Stimulated activated naive CD8-positive, alpha-beta T cell treated with anti-CD3 and anti-CD28 coated beads, Interleukin-15, Interleukin-2, amounts not matched to agents 100 U/mL and 50 U/mL, for 24 hours (primary cell): ENCODE measurements around the gene LEPR.
A peak's percentile ranks its signal among the peaks of the same experiment; 100 is the strongest.
"Not testable (repeated sequence)": the region's sequence is repeated elsewhere in the genome, so short reads cannot be mapped to it uniquely, and the experiment has no call there.

ENCODE experiments used
- ATAC-seq: fragments of 150-1000 bp; cut with Tn5 transposase; one replicate; pipeline ENCODE4 v1.10.0; 2021
- DNase-seq: peaks from one replicate; pipeline ENCODE4 v3.0.0; 2021

LEPR gene, protein sequence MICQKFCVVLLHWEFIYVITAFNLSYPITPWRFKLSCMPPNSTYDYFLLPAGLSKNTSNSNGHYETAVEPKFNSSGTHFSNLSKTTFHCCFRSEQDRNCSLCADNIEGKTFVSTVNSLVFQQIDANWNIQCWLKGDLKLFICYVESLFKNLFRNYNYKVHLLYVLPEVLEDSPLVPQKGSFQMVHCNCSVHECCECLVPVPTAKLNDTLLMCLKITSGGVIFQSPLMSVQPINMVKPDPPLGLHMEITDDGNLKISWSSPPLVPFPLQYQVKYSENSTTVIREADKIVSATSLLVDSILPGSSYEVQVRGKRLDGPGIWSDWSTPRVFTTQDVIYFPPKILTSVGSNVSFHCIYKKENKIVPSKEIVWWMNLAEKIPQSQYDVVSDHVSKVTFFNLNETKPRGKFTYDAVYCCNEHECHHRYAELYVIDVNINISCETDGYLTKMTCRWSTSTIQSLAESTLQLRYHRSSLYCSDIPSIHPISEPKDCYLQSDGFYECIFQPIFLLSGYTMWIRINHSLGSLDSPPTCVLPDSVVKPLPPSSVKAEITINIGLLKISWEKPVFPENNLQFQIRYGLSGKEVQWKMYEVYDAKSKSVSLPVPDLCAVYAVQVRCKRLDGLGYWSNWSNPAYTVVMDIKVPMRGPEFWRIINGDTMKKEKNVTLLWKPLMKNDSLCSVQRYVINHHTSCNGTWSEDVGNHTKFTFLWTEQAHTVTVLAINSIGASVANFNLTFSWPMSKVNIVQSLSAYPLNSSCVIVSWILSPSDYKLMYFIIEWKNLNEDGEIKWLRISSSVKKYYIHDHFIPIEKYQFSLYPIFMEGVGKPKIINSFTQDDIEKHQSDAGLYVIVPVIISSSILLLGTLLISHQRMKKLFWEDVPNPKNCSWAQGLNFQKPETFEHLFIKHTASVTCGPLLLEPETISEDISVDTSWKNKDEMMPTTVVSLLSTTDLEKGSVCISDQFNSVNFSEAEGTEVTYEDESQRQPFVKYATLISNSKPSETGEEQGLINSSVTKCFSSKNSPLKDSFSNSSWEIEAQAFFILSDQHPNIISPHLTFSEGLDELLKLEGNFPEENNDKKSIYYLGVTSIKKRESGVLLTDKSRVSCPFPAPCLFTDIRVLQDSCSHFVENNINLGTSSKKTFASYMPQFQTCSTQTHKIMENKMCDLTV

DNA sequence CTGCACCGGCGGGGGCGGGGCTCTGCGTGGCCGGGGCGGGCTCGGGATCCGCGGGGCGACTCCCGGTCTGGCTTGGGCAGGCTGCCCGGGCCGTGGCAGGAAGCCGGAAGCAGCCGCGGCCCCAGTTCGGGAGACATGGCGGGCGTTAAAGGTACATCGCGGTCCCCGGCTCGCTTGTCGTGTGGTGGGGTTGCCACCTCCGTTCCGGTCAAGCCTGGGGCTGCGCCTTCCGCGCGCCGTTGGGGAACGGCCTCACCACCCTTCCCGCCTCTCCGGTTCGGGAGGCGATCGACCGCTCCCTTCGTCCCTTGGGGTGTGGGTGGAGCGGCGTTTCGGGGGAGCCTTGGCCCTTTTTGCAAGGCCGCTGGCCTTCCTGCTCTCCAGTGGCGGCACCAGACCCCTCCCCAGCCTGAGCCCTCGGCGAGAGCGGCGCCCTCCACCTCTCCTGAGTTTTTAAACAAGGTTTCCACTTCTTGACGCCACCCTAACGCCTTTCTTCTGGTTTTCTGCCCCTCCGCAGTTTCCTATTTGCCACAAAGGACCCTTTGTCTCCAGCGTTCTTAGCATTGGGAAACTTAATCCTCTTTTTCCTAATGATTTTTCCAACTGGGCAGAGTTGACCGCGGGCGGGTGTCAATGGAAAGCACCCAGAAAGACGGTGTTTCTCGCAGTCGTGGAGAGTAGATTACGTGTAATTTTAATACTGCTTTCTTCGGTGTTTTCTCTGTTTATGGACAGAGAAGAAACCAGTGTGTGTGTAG is at the start of gene LEPR, which contains the start of gene LEPROT:
Gene LEPR, plus strand, starts transcription at position 79 of the 761 bp plus-strand sequence. CDS start 144,898 bp downstream, outside the sequence.
Gene LEPROT, plus strand, starts transcription at position 79 of the 761 bp plus-strand sequence. Its CDS starts 57 bp downstream, at position 136.
- ATAC-seq (no peak), DNase-seq (no peak)

DNA sequence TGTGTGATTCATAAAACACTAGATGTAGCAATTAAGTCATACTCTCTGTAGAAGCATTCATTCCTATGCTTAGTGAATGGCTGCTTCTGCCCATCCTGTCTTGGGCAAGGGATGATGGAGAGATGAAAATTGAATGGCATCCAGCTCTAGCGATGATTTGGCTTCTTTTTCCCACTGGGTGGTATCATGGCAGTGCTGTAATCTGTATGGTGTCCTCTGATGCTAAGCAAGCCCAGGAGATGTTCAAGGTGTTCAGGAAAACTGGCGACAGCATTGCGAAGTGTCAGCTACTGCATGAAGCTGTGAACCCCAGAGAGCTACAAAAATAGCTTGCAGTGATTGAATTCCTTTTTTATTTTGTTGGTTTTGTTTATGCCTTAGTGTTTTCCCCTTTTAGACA is 48.9 kb upstream of the LEPR start:
- ATAC-seq = no peak
- no peak for DNase-seq

DNA sequence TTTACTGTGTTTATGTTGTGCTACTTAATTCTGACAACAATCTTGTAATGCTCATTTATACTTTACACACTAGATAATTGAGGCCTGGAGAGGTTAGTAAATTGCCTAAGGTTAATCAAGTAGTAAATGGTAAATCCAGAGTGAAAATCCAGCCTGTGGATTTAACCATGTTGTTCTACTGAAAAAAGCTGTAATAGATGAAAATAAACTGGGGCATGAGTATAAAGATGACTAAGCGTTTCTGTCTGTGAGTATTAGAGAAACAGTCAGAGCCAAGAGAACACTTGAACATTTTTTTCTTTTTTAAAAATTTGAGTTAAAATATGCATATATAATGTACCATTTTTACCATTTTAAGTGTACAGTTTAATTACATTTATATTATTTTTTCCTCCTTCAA is 47.9 kb upstream of the LEPR start:
- no peak for DNase-seq
- ATAC-seq = no peak

DNA sequence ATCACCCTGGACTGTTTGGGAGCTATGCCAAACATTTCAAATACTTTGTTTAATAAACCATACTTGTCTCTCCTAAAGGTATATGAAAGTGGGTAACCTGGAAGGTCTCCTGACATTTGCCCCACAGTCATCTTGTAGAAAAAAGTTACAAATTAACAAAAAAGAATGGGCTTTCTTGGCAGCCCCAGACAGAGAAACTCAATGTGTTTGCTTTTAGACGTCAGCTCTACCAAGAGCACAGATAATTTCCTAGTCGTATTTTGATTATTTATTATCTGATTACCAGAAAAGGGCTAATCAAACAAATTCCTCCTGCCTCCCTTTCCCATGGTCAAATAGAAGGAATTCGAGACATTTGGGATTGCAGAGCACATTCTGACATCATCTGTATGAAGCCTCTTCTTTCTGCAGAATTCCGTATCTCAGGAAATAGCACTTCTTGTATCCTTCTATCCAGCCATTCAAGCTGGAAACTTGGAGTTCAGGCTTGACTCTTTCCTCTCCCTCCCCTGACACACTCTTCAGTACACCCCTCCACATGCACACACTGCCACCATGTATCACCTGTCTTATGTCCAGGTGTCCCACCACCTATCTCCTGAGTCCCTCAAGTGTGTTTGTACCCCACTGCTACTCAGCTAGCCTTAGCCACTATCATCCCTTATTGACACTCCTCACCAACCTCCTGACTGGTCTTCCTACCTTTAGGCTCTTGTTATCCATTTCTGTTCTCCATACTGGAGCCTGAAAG is 42.8 kb upstream of the LEPR start:
- no peak for ATAC-seq
- no peak for DNase-seq

DNA sequence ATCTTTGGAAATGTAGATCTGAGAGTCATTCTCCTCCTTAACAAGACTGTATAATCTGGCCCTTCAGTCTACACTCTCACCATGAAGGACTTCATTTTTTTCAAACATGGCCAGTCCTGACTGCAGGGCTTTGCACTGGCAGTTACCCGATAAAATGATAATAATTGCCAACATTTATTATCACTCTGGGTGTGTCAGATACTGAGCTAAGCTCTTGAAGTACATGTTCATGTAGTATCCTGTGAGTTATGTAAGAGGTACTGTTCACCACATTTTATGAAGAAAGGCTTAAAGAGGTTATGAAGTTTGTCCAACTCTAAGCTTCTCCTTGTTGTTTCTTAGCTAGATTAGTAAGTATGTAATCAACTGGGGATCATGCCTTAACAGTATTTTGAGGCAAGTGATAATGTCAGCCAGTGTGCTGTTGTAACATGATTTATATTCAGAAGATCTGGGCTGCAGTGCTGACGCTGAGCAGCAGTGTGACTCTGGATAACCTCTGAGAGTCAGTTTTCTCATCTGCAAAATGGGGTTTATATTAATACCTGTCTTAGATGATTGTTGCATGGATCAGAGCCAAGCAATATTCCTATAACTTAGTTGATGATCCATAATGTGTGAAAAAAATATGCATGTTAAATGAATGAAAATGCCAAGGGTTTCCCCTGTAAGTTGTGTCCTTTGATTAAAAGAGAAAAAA is 42.1 kb upstream of the LEPR start:
- DNase-seq (no peak), ATAC-seq (no peak)

DNA sequence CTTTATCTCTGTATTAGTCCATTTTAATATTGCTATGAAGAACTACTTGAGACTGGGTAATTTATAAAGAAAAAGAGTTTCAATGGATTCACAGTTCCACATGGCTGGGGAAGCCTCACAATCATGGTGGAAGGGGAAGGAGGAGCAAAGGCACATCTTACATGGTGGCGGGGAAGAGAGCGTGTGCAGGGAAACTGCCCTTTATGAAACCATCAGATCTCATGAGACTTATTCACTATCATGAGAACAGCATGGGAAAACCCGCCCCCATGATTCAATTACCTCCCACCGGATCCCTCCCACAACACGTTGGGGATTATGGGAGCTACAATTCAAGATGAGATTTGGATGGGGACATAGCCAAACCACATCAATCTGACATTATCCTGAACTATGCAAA is 36.0 kb upstream of the LEPR start:
- ATAC-seq, DNase-seq: not testable (repeated sequence)

DNA sequence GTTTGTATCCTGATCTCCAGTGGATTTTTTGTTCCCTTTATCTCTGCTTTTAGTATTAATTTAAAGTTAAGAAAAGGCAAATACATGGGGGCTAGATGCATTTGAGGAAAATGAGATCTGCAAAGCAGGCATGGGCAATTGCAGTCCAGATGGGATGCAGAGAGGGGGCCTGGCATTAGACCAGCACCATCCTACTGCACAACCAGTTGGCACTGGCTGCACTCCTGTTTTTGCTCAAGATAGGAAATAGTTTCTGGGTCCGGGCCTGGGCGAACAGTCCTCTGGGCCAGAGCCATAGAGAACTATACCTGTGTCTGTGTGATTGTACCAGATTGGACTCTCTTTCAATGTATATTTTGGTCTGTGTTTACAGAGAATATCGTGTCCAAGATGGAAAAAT is 34.0 kb upstream of the LEPR start:
- DNase-seq (no peak), ATAC-seq (no peak)

DNA sequence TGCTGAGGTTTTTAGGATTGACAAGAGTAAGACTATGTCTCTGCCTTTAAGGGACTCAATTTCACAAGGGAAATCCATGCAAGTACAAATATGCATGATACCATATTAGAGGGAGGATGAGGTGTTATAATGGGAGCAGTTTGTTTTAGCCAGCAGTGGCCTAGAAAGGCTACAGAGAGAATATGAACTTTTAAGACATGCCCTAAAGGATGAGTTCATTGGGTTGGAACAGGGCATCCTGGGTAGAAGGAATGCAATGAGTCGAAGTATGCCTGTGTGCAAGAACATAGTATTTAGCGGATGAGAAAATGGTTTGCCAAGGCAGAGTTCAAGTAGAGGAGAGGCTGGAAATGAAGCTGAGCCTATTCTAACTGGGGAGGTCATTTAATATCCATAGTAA is 32.6 kb upstream of the LEPR start:
- no peak for ATAC-seq
- no peak for DNase-seq

DNA sequence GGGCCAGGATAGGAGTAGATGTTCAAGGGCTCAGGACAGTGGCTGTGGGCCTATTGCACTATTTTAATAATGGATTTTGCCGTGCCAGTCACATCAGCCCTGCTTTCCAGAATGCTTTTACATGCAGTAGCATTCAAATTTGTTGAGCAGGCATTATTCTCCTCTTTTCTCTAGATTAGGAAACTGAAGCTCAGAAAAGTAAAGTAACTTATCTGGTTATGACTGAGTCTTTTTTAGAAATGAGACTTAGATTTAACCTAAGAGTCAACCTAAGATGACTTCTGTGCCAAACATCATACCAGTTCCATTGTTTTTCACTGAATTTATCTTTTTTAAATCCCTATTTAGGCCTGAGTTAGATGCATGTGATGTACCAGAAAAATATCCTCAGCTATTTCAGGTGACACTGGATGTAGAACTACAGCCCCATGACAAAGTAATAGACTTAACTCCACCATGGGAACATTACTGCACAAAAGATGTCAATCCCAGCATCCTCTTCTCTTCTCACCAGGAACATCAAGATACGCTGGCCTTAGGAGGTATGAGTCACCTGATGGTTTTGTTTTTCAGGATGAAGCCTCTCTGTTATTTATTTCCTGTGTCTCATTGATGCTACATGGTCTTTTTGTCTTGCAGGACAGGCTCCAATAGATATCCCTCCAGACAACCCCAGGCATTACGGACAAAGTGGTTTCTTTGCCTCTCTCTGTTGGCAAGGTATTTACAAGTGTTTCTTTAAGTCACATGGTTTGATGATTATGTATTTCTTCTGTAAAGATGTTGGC is 31.4 kb upstream of the LEPR start:
- no peak for ATAC-seq
- DNase-seq = no peak

DNA sequence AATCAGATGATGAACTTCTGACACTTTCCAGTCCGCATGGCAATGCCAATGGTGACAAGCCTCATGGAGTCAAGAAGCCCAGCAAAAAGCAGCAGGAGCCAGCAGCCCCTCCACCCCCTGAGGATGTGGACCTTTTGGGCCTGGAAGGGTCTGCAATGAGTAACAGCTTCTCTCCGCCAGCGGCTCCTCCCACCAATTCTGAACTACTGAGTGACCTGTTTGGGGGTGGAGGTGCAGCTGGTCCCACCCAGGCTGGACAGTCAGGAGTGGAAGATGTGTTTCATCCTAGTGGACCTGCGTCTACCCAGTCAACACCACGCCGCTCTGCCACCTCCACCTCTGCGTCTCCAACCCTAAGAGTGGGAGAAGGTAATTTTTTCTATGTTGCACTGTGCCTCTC is 28.0 kb upstream of the LEPR start:
- no peak for DNase-seq
- ATAC-seq = no peak

DNA sequence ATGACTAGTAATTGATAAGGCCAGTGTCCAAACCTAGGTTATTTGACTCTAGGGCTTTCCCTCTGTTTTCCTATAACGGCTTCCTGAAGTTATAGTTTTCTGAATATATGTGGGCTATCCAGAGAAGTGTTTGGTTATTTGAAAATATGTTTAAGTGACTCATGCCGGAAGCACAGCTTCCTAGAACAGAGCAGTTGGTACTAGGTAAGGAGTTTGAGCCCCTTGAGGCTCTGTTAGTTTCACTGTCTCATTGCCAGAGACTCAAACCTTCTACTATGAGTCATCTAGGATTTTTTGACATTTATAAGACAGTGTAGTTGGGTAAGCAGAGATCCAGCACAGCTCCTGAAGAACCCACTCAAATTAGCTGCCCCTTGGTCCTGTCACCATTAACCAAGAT is 27.1 kb upstream of the LEPR start:
- peak; percentile 98 for ATAC-seq
- peak; percentile 8 for DNase-seq

DNA sequence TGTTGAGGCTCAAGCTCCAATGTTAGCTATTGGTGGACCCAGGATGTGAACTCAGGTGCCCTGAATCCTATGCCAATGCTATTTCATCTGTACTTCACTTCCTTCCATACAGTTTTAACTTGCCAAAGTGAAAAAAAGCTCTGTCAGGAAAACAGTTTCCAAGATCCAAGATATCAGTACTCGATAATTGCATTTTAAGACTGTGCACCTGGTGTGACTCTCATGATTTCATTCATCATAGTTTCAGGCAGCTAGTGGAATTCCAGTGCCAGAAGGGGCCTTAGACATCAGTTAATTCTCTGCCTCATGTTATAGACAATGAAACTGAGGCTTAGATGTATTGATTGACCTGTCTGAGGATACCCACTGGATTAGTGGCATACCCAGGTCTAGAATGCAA is 26.5 kb upstream of the LEPR start:
- ATAC-seq (no peak), DNase-seq (no peak)

DNA sequence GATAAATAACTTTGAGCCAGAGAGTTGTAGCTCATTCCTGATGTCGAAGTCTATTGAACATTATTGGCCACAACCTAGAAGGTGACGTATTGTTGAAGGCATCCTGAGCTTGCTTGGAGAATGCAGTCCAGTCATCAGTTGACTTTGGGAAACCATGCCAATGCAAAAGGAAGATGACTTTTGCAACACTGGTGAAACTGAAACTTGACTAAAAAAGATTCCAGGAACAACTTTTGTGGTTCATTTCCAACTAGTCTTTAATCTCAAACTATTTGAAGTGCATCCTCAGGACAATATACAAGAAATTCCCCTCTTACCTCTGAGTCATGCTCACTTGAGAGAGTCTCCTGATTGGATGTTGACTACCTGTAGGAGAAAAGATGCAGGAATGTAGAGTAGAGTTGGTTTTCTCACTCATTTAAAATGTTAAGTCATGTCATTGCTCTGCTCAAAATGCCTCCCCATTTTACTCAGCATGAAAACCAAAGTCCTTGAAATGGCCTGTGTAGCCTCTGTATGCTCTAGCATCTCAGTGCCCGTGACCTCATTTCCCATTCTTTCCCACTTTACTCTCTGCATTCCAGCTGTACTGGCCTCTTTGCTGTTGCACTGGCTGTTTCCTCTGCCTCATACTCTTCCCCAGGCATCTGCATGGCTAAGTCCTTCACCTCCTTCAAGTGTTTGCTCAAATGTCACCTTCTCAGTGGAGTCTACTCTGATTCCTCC is 24.4 kb upstream of the LEPR start:
- peak; percentile 37 for ATAC-seq
- DNase-seq = no peak

DNA sequence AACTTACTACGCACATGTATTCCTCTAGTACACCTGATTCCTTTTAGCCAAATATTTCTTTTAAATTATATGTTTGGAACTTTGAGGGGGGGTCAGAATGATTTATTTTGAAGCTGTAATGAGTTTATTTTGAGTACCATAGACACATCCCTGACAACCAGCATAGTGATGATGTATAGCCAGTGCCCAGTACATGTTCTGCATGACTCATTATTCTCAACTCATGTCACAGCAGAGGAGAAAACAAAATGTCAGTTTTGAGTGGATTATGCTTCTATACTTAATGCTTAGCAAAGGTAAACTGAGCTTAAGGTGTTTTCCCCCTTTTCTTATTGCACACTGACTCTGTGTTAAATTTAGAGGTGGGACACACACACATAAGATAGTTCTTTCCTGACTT is 22.4 kb upstream of the LEPR start:
- no peak for ATAC-seq
- no peak for DNase-seq

DNA sequence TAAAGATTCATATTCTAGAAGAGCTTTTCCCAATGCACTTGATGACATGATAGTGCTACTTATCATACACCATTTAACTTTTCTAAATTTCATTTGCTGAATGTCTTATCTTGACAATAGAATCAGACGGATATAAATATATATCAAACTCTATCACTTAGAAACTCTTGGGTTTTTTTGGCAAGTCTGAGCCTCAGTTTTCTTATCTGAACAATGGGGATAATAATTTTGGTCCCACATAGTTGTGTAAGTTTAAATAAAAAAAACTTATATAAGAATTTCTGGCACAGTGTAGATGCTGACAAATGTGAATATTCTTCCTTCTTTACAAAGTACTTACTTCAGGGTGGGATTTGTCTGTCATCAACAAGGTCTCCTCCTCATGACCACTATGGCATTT is 21.5 kb upstream of the LEPR start:
- ATAC-seq (no peak), DNase-seq (no peak)

DNA sequence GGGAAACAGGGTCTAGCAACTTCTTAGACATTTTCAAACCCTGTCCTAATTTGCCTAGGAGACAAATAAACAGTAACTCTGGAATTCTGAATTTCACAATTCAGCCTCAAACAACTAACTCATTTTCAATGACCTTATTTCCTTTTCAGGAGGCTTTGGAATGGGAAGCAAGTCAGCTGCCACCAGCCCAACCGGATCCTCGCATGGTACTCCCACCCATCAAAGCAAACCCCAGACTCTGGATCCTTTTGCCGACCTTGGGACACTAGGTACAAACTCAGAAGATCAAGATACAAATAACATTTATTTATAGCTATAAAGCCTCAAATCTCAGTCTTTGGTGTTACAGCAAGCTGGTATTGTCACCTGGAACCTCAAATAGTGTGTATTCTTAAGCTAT is 18.9 kb upstream of the LEPR start:
- no peak for ATAC-seq
- DNase-seq = no peak

DNA sequence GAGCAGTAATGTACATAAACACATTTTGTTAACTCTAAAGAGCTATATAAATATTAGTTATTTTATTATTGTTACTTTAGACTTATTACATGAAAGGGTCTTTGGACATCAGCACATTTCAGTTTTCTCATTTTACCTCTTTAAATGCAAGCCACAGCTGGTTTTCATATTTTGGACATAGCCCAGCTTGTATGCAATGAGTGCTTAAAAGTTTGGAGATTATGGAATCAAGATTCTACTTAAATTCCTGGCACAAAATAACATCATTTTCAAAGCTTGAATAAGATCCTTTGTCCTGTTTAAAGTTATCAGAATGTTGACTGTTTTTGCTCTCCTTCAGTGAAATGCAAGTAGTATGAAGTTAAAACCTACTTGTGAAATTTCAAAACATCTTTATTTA is 15.5 kb upstream of the LEPR start:
- DNase-seq (no peak), ATAC-seq (no peak)

DNA sequence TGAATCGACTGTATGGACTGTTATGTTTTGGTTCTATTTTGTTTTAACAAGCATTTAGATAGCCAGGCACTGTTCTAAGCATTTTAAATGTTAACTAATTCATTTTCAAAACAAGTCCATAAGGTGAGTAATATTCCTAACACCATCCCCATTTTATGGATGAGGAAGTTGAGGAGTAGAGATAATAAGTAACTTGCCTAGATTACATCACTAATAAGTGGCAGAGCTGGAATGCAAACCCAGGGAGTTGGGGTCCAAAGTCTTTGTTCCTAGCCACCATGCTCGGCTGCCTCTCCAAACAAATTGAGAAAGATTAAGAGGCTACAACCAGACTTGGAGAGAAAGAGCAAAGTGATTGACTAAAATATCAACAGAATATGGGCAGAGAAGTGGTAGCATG is 12.6 kb upstream of the LEPR start:
- no peak for DNase-seq
- no peak for ATAC-seq

DNA sequence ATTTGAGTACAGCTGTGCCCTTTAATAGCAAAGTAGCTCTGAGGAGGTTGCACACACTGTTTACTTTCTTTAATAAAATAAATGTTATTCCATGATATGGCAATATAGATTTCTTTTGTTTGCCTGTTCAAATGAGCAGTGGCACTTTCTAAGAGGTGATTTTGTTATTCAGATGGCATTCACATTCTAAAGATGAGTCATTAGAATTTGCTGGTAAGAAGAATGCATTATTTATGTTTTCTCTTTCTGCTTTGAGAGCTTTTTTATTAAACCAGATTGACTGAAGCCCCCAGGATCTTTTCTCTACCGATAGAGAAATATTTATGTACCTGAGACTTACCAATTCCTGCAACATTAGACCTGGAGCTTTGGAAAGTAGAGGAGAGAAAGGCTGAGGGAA is 11.2 kb upstream of the LEPR start:
- ATAC-seq (no peak), DNase-seq (no peak)
